ENCODE measurements around the gene SCRN1. TPM values are rescaled to one million over a fixed set of nuclear protein-coding genes. Genes with fewer than 3 reads are reported as not detected.

SCRN1 gene
- total RNA-seq, 4 donors from 2014 or later, result 1.8 to 3.8 (median 2.7) TPM

DNA sequence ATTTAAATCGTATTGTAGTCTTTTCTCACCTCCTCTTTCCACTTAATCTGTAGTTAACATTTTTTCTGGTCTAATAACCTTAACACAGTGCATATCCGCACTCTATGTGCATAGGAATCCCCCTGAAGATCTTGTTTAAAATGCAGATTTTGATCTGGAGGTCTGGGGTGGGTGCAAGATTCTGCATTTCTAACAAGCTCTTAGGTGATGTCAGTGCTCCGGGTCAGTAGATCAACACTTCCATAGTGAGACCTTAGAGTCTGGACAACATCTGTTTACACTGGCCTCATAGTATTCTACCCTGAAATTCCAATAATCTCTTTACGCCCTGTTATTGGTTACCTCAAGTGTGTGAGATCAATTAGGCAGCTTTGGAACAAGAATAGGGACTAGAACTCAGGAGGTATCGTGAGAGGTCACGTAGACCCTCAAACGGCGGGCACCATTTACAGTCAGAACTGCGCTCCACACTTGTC lies 38.2 kb upstream of the SCRN1 start:
- no peaks in the 10 kb centered on the region for H3K9me3 ChIP-seq
- H3K27ac ChIP-seq, result peak overlapping the region; percentile 80 to 94 (median 93)
- intact Hi-C loops (cut with DNase I; ENCODE audit: low total_unique reads) (loop anchor here (2.0 to 10.0 kb wide), 7 partner anchors 35 to 565 kb away; partner anchors contain the start of genes GARS1, NOD1, WIPF3 and ZNRF2), in situ Hi-C loops (cut with MboI; ENCODE audit: low sequenced_read_pairs in 4 of 4) (no loop called here)
- no peaks in the 10 kb centered on the region for H3K27me3 ChIP-seq
- H3K36me3 ChIP-seq, result no peaks in the 10 kb centered on the region
- ATAC-seq (peak in 1 of 2 donors; percentile 2), DNase-seq (no peak)
- TF ChIP-seq, protein P1, sequence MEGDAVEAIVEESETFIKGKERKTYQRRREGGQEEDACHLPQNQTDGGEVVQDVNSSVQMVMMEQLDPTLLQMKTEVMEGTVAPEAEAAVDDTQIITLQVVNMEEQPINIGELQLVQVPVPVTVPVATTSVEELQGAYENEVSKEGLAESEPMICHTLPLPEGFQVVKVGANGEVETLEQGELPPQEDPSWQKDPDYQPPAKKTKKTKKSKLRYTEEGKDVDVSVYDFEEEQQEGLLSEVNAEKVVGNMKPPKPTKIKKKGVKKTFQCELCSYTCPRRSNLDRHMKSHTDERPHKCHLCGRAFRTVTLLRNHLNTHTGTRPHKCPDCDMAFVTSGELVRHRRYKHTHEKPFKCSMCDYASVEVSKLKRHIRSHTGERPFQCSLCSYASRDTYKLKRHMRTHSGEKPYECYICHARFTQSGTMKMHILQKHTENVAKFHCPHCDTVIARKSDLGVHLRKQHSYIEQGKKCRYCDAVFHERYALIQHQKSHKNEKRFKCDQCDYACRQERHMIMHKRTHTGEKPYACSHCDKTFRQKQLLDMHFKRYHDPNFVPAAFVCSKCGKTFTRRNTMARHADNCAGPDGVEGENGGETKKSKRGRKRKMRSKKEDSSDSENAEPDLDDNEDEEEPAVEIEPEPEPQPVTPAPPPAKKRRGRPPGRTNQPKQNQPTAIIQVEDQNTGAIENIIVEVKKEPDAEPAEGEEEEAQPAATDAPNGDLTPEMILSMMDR (IDR thresholded peaks at IDR 0.05 in 4 of 5, conservative IDR thresholded peaks at IDR 0.05 in 1 of 5), result no peak
- TF ChIP-seq POLR2A (IDR thresholded peaks at IDR 0.05), result peak in 1 of 2 donors; percentile 85
- peaks cover 41 to 47% of the 10 kb centered on the region in 2 donors for H3K4me1 ChIP-seq
- H3K4me3 ChIP-seq, result peak overlapping the region; percentile 73 to 94 (median 89)

DNA sequence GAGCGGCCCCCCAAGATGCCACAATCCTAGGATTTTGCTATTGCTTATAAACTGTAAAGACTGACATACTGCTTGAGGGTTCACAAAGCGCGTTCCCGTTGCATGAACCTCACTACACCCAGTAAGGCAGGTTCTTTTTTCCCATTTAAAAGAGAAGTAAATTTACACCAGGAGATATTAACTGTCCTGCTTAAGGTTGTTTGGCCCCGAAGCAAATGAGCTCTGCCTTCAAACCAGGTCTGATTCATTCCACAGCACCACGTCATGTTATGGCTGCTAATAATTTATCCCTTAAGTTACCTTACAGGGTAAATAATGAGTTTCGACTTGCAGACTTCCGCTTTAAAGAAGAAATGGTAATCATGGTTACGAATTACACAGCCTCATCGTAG lies 37.5 kb upstream of the SCRN1 start:
- peak overlapping the region; percentile 73 to 94 (median 89) for H3K4me3 ChIP-seq
- H3K4me1 ChIP-seq, result peaks cover 34 to 40% of the 10 kb centered on the region in 2 donors
- H3K9me3 ChIP-seq, result no peaks in the 10 kb centered on the region
- no peaks in the 10 kb centered on the region for H3K27me3 ChIP-seq
- in situ Hi-C loops (cut with MboI; ENCODE audit: low sequenced_read_pairs in 4 of 4), result no loop called here
- no peak for DNase-seq
- TF ChIP-seq POLR2A (IDR thresholded peaks at IDR 0.05), result peak in 1 of 2 donors; percentile 4
- TF ChIP-seq, protein P1 (IDR thresholded peaks at IDR 0.05 in 4 of 5, conservative IDR thresholded peaks at IDR 0.05 in 1 of 5), result no peak
- H3K27ac ChIP-seq, result peak overlapping the region; percentile 80 to 94 (median 93)
- intact Hi-C loops (cut with DNase I; ENCODE audit: low total_unique reads), result loop anchor here (2.0 to 10.0 kb wide), 7 partner anchors 35 to 565 kb away; partner anchors contain the start of genes GARS1, NOD1, WIPF3 and ZNRF2
- peak; percentile 30 to 47 for ATAC-seq
- H3K36me3 ChIP-seq, result no peaks in the 10 kb centered on the region

DNA sequence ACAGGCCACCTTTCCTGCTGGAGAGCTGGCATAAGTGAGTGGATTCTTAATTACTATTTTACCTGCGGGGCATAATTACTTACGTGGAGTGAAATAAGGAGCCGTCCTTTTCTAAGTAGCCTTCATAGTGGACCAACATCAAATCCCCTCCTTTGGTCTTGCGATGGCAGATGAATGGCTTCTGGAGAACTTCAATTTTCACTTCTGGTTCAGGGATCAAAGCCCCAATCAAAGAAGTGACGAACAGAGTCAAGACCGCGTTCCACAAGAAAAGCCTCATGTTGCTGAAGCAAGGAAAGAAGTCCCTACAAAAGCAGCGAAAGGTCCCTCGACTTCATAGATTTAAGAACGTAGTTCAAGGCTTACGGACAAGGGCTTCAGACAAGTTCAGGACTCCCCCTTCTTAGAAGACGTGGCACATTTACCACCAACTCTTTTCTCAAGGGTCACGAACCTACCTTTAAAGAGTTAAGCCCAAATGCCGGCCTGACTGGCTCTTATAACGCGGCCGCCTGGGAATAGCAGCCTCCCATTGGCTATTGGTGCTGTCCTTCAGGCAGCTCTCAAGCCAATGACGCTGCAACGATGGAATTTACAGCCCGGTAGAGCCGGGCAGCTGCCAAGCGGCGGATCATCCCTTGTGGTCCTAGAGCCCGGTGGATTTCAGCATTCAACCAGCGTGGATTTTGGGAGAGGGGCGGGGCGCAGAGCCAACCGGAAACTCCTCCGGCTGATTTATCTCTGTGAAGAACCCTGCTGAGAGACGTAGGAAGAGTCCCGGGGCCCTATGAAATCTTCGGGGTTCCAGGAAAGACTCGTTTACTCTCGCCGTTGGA lies 36.8 kb upstream of the SCRN1 start, which contains the start of gene FKBP14:
TSS of gene FKBP14 (minus strand) at position 474 of the 836 bp plus-strand sequence. CDS start at position 280, 194 bp downstream.
- Histone ChIP-seq H3K4me3 (peak within 1 kb of the TSS; percentile 73 to 94 (median 89)), H3K27me3 (no peaks in the 10 kb centered on the region), H3K9me3 (no peaks in the 10 kb centered on the region), H3K36me3 (no peaks in the 10 kb centered on the region), H3K27ac (peak within 1 kb of the TSS; percentile 80 to 94 (median 93)), H3K4me1 (peaks cover 31 to 36% of the 10 kb centered on the region in 2 donors)
- ATAC-seq, result peak; percentile 90 to 94
- peak in 1 of 2 donors; percentile 48 for TF ChIP-seq POLR2A (IDR thresholded peaks at IDR 0.05)
- TF ChIP-seq, protein P1 (IDR thresholded peaks at IDR 0.05 in 4 of 5, conservative IDR thresholded peaks at IDR 0.05 in 1 of 5), result no peak
- in situ Hi-C loops (cut with MboI; ENCODE audit: low sequenced_read_pairs in 4 of 4), result no loop called here
- DNase-seq, result peak; percentile 98
- intact Hi-C loops (cut with DNase I; ENCODE audit: low total_unique reads), result loop anchor here (1.0 to 10.0 kb wide), 8 partner anchors 36 to 566 kb away; partner anchors contain the start of genes GARS1, MTURN, NOD1 and WIPF3

DNA sequence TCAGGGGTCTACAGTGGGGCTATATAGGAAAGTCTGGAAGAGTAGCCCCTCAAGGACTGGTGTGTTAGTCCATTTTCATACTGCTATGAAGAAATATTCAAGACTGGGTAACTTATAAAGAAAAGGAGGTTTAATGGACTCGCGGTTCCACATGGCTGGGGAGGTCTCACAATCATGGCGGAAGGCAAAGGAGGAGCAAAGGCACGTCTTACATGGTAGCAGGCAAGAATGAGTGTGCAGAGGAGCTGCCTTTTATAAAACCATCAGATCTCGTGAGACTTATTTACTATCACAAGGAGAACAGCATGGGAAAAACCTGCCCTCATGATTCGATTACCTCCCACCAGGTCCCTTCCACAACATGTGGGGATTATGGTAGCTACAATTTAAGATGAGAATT lies 33.9 kb upstream of the SCRN1 start:
- H3K4me3 ChIP-seq, result no peak overlapping the region
- H3K27ac ChIP-seq, result no peak overlapping the region
- no peaks in the 10 kb centered on the region for H3K27me3 ChIP-seq
- peaks cover 19 to 21% of the 10 kb centered on the region in 2 donors for H3K4me1 ChIP-seq
- intact Hi-C loops (cut with DNase I; ENCODE audit: low total_unique reads) (loop anchor here (10.0 kb wide), 1 partner anchor 339 kb away; no protein-coding TSS in a partner anchor), in situ Hi-C loops (cut with MboI; ENCODE audit: low sequenced_read_pairs in 4 of 4) (no loop called here)
- no peaks in the 10 kb centered on the region for H3K36me3 ChIP-seq
- ATAC-seq, result no peak
- no peak for DNase-seq
- no peak for TF ChIP-seq POLR2A (IDR thresholded peaks at IDR 0.05)
- H3K9me3 ChIP-seq, result no peaks in the 10 kb centered on the region

DNA sequence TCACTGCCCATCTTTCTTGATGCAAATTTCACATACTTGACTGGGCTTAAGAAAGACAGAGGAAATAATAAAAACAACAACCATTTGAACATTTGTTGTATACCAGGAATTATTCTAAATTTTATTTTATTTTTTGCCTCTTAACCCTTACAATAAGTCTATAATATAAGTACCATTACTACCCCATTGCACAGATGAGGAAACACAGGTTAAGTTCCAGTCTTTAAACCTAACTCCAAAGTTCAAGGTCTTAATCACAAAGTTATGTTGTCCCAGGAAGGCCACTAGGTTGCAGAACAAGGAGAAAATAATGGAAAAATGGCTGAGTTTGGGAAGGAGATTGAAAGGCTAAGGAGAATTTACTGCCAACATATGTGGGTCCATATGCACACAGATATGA lies 33.4 kb upstream of the SCRN1 start:
- no peaks in the 10 kb centered on the region for H3K36me3 ChIP-seq
- intact Hi-C loops (cut with DNase I; ENCODE audit: low total_unique reads) (loop anchor here (10.0 kb wide), 1 partner anchor 338 kb away; no protein-coding TSS in a partner anchor), in situ Hi-C loops (cut with MboI; ENCODE audit: low sequenced_read_pairs in 4 of 4) (no loop called here)
- H3K9me3 ChIP-seq, result no peaks in the 10 kb centered on the region
- ATAC-seq (no peak), DNase-seq (no peak)
- no peak overlapping the region for H3K4me3 ChIP-seq
- H3K27ac ChIP-seq, result no peak overlapping the region
- no peak for TF ChIP-seq POLR2A (IDR thresholded peaks at IDR 0.05)
- TF ChIP-seq, protein P1 (IDR thresholded peaks at IDR 0.05 in 4 of 5, conservative IDR thresholded peaks at IDR 0.05 in 1 of 5), result no peak
- H3K27me3 ChIP-seq, result no peaks in the 10 kb centered on the region
- H3K4me1 ChIP-seq, result peaks cover 19 to 21% of the 10 kb centered on the region in 2 donors
